Panc1 (cell line): ENCODE results near the gene MCF2L2. TPM values are rescaled to one million over a fixed set of nuclear protein-coding genes. Genes with fewer than 3 reads are reported as not detected.

Source experiments
- ATAC-seq: fragments of 200-7000 bp; cut with Tn5 transposase; 2 replicates; pipeline ENCODE4 v1.9.1; 2020; ENCODE audit warnings: mild to moderate bottlenecking, moderate library complexity
- BruUV-seq: library from RNA; stranded (reverse); fragments of 400-500 nt; replicated peaks from 2 replicates; lab custom pipeline; 2021; lab: Mats Ljungman, UMichigan
- CTCF ChIA-PET: fragments of 300-600 bp; sonication (Branson Sonifier 250); formaldehyde crosslinking; loops from one replicate; lab custom pipeline; 2022; ENCODE audit warnings: antibody characterized with exemption; lab: Charles Lee
- POLR2A ChIA-PET: fragments of 300-600 bp; sonication (Branson Sonifier 250); formaldehyde crosslinking; loops from one replicate; lab custom pipeline; 2022; ENCODE audit warnings: antibody characterized with exemption; lab: Charles Lee
- DNase-seq: peaks from one replicate; pipeline ENCODE4 v3.0.0-alpha.2; 2010; ENCODE audit warnings: low read depth, low spot score
- H3K27ac ChIP-seq: 2 replicates; pipeline ENCODE4 v1.5.1; 2011; ENCODE audit warnings: mild to moderate bottlenecking, low read length, inconsistent platforms
- H3K27me3 ChIP-seq: fragments of 200-500 bp; sonication (Bioruptor generic); 2 replicates; pipeline ENCODE4 v1.6.0; 2014; ENCODE audit warnings: low read length, inconsistent platforms; ENCODE audit not compliant: control insufficient read depth, insufficient read depth
- H3K36me3 ChIP-seq: fragments of 200-500 bp; sonication (Bioruptor generic); 2 replicates; pipeline ENCODE4 v1.5.1; 2014; ENCODE audit warnings: inconsistent platforms, mild to moderate bottlenecking, low read length, moderate library complexity; ENCODE audit not compliant: control insufficient read depth, insufficient read depth
- H3K4me1 ChIP-seq: 2 replicates; pipeline ENCODE4 v1.5.1; 2011; ENCODE audit warnings: inconsistent platforms, mild to moderate bottlenecking, low read length, moderate library complexity; ENCODE audit not compliant: control insufficient read depth, insufficient read depth
- H3K4me3 ChIP-seq, 2 experiments: 2 replicates each; pipeline ENCODE4 v1.5.1; 2011 to 2012; ENCODE audit warnings: low read depth in 2 of 2, low read length in 2 of 2, mild to moderate bottlenecking in 2 of 2, inconsistent platforms in 1 of 2, moderate library complexity in 1 of 2
- H3K9me3 ChIP-seq: fragments of 200-500 bp; sonication (Bioruptor generic); 2 replicates; pipeline ENCODE4 v1.5.1; 2014; ENCODE audit warnings: low read depth, mild to moderate bottlenecking, inconsistent platforms, low read length, moderate library complexity; ENCODE audit not compliant: control insufficient read depth, insufficient read depth
- CTCF ChIP-seq: fragments of 450-650 bp; IDR thresholded peaks from 2 replicates; pipeline ENCODE4 v1.5.1; 2017; ENCODE audit warnings: mild to moderate bottlenecking
- POLR2AphosphoS5 ChIP-seq: IDR thresholded peaks from 2 replicates; pipeline ENCODE4 v1.6.1; 2012; ENCODE audit warnings: mild to moderate bottlenecking, low read depth, low read length, moderate library complexity
- REST ChIP-seq, 2 experiments: IDR thresholded peaks; 2 replicates each; pipeline ENCODE4 v1.6.1; 2011 to 2012; ENCODE audit warnings: low read depth in 2 of 2, control low read depth in 1 of 2, low read length in 1 of 2, mild to moderate bottlenecking in 1 of 2, moderate library complexity in 1 of 2; ENCODE audit not compliant: insufficient read depth in 1 of 2
- SIN3A ChIP-seq: IDR thresholded peaks from 2 replicates; pipeline ENCODE4 v1.6.1; 2012; ENCODE audit warnings: low read depth, mild to moderate bottlenecking, low read length, moderate library complexity, borderline replicate concordance; ENCODE audit not compliant: insufficient read depth
- TCF7L2 ChIP-seq: IDR thresholded peaks from 2 replicates; pipeline ENCODE4 v1.6.1; 2011; ENCODE audit warnings: mild to moderate bottlenecking, low read depth, low read length, inconsistent platforms
- in situ Hi-C: cut with HindIII; loops from 2 replicates; pipeline ENCODE4 v1.10.0; 2016; ENCODE audit warnings: low sequenced_read_pairs, low pct_unique_long_range_greater_than_20kb
- intact Hi-C: fragments of 100-400 bp; cut with micrococcal nuclease; formaldehyde crosslinking; loops from one replicate; pipeline ENCODE4 v1.10.0; 2022; ENCODE audit not compliant: unreplicated experiment
- total RNA-seq: library from RNA; stranded (reverse); gene quantifications from one replicate; pipeline ENCODE4 v1.2.1, GENCODE V29; 2021; ENCODE audit not compliant: unreplicated experiment

The MCF2L2 gene
- total RNA-seq, 1 experiment from 2014 or later: 1.0 TPM

DNA sequence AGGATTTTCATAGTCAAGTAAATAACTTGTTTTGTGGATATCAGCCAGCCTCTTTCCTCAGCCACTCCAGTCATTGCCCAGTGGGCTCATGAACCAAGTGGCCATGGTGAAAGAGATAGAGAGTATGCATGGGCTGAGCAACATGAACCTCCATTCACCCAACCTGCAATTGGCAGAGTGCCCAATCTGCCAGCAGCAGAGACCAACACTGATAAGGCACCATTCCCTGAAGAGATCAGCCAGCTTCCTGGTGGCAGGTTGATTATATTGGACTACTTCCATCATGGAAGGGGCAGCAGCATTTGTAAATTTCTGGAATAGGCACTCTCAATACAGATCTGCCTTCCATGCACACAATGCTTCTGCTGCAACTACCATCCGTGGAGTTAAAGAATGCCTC lies 10.3 kb upstream of the MCF2L2 start:
- H3K27me3 ChIP-seq: peaks cover 2% of the 10 kb centered on the region
- peaks cover 13% of the 10 kb centered on the region; the same call in 1 of the 2 replicates for H3K9me3 ChIP-seq
- H3K27ac ChIP-seq: no peak overlapping the region
- in situ Hi-C loops (no loop called here), intact Hi-C loops (no loop called here)
- H3K4me1 ChIP-seq: no peaks in the 10 kb centered on the region
- CTCF ChIA-PET: interaction anchor here (1.0 kb wide), 1 partner anchor 56 kb away, joined by 3 read pairs; no protein-coding TSS in a partner anchor
- POLR2A ChIA-PET: no interaction called here
- DNase-seq (no peak), ATAC-seq (no peak)
- no peaks in the 10 kb centered on the region for H3K36me3 ChIP-seq
- H3K4me3 ChIP-seq: no peak overlapping the region
- TF ChIP-seq SIN3A: no peak
- BruUV-seq: no TSS peak

GRCh38 chr3:183437666-183438564 lies 9.5 kb upstream of the MCF2L2 start:
- no peak overlapping the region for H3K4me3 ChIP-seq
- peaks cover 5% of the 10 kb centered on the region; the same call in 1 of the 2 replicates for H3K9me3 ChIP-seq
- no peaks in the 10 kb centered on the region for H3K4me1 ChIP-seq
- ChIA-PET CTCF (interaction anchor here (1.0 kb wide), 1 partner anchor 56 kb away, joined by 3 read pairs; no protein-coding TSS in a partner anchor), POLR2A (no interaction called here)
- in situ Hi-C loops: no loop called here
- TF ChIP-seq CTCF (no peak), TCF7L2 (no peak), REST (IDR thresholded peaks at IDR 0.05; ENCODE audit: insufficient read depth in 1 of 2, low read depth in 2 of 2, low read length in 1 of 2) (no peak), SIN3A (no peak), POLR2AphosphoS5 (no peak)
- DNase-seq (no peak), ATAC-seq (no peak)
- intact Hi-C loops: no loop called here
- no peaks in the 10 kb centered on the region for H3K36me3 ChIP-seq
- no TSS peak for BruUV-seq
- H3K27ac ChIP-seq: no peak overlapping the region
- peaks cover 2% of the 10 kb centered on the region for H3K27me3 ChIP-seq

DNA sequence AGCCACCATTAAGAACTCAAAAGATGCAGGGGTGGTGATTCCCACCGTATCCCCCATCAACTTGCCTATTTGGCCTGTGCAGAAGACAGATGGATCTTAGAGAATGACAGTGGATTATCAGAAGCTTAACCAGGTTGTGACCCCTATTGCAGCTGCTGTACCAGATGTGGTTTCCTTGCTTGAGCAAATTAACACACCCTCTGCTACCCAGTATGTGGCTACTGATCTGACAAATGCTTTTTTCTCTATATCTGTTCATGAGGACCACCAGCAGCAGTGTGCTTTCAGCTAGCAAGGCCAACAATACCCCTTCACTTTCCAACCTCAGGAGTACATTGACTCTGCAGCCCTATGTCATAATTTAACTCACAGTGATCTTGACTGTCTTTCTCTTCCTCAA lies 8.6 kb upstream of the MCF2L2 start:
- CTCF ChIA-PET: no interaction called here
- POLR2A ChIA-PET: no interaction called here
- no peaks in the 10 kb centered on the region for H3K36me3 ChIP-seq
- BruUV-seq: no TSS peak
- no peaks in the 10 kb centered on the region; the same call in none of the 2 replicates for H3K27me3 ChIP-seq
- no peak for ATAC-seq
- H3K4me1 ChIP-seq: no peaks in the 10 kb centered on the region
- TF ChIP-seq SIN3A (no peak), REST (IDR thresholded peaks at IDR 0.05; ENCODE audit: insufficient read depth in 1 of 2, low read depth in 2 of 2, low read length in 1 of 2) (no peak), TCF7L2 (no peak), CTCF (no peak), POLR2AphosphoS5 (no peak)
- H3K4me3 ChIP-seq: no peak overlapping the region
- DNase-seq: no peak
- no peaks in the 10 kb centered on the region for H3K9me3 ChIP-seq
- intact Hi-C loops: no loop called here
- in situ Hi-C loops: no loop called here
- H3K27ac ChIP-seq: no peak overlapping the region
